SK-N-SH treated with all-trans-retinoic acid at 6 μM for 48 hours (cell line): ENCODE data around the gene SMLR1.

ENCODE experiments used
- CSRNP3 ChIP-seq: fragments of 250-450 bp; sonication (Bioruptor Pico); IDR thresholded peaks from 2 replicates; pipeline ENCODE4 v1.5.1; 2021; ENCODE audit warnings: mild to moderate bottlenecking, moderate library complexity
- ISL1 ChIP-seq: fragments of 250-450 bp; sonication (Bioruptor Pico); IDR thresholded peaks from 2 replicates; pipeline ENCODE4 v2.1.2; 2022; ENCODE audit warnings: mild to moderate bottlenecking, moderate library complexity
- PATZ1 ChIP-seq: fragments of 250-450 bp; sonication (Bioruptor Pico); IDR thresholded peaks from 2 replicates; pipeline ENCODE4 v1.8.0; 2020; ENCODE audit warnings: mild to moderate bottlenecking, moderate library complexity, borderline replicate concordance
- SNAI2 ChIP-seq: fragments of 250-450 bp; sonication (Bioruptor Pico); IDR thresholded peaks from 2 replicates; pipeline ENCODE4 v1.5.0; 2020; ENCODE audit warnings: mild to moderate bottlenecking, moderate library complexity
- TCF4 ChIP-seq: fragments of 250-450 bp; sonication (Bioruptor Pico); IDR thresholded peaks from 2 replicates; pipeline ENCODE4 v1.8.0; 2021; ENCODE audit warnings: mild to moderate bottlenecking, moderate library complexity, borderline replicate concordance
- ZC3H10 ChIP-seq: fragments of 250-450 bp; sonication (Bioruptor Pico); IDR thresholded peaks from 2 replicates; pipeline ENCODE4 v1.5.1; 2021; ENCODE audit warnings: mild to moderate bottlenecking, moderate library complexity
- ZFP30 ChIP-seq: fragments of 450-650 bp; formaldehyde crosslinking; IDR thresholded peaks from 2 replicates; pipeline ENCODE4 v1.5.0; 2022; ENCODE audit warnings: mild to moderate bottlenecking, moderate library complexity
- ZNF70 ChIP-seq: fragments of 450-650 bp; formaldehyde crosslinking; IDR thresholded peaks from 2 replicates; pipeline ENCODE4 v1.5.0; 2020; ENCODE audit warnings: mild to moderate bottlenecking, moderate library complexity
- TF ChIP-seq, protein P1 (sequence below): fragments of 250-450 bp; sonication (Bioruptor Pico); IDR thresholded peaks from 2 replicates; pipeline ENCODE4 v1.5.0; 2020; ENCODE audit warnings: mild to moderate bottlenecking, moderate library complexity
- TF ChIP-seq, protein P2 (sequence below): fragments of 250-450 bp; sonication (Bioruptor Pico); IDR thresholded peaks from 2 replicates; pipeline ENCODE4 v1.5.1; 2020; ENCODE audit warnings: low read depth, mild to moderate bottlenecking, moderate library complexity

DNA sequence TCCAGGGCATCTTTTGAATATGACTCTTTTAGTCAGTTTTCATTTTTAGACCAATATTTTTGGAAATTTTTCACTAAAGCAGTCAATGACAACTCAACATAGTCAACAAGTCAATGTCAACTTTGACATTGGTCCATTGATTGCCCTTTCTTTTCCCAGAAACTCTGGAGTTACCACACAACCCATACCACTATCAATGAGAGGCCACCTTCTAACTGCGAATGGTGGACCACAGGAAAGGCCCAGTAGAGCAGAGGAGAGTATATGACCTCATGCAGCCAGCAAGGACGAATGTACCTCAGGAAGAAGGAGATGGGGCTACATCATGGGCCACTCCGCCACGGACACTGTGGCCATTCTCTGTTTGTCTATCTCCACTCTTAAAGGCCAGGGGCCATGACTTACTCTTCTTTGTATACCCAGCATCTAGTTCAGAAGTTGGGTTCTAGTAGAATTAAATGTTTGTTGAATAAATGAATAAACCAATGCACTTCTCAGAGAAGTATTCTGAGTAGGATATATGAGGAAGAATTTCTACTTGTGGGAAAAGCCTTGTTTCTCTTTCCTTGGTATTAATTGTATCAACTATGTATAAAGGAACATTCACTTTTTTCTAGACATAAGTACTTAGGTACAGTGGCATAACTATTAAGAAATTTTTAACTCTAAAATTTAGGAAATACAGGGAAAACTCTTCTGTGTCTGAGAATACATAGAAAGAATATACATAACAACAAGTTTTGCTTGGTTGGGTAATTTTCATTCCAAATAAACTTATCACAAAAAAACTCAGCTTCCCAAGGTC lies 562 bp upstream of the SMLR1 start:
- TF ChIP-seq PATZ1 (CRISPR knock-in tag): no peak
- TF ChIP-seq CSRNP3: no peak
- TF ChIP-seq ZNF70: no peak
- TF ChIP-seq, protein P1, sequence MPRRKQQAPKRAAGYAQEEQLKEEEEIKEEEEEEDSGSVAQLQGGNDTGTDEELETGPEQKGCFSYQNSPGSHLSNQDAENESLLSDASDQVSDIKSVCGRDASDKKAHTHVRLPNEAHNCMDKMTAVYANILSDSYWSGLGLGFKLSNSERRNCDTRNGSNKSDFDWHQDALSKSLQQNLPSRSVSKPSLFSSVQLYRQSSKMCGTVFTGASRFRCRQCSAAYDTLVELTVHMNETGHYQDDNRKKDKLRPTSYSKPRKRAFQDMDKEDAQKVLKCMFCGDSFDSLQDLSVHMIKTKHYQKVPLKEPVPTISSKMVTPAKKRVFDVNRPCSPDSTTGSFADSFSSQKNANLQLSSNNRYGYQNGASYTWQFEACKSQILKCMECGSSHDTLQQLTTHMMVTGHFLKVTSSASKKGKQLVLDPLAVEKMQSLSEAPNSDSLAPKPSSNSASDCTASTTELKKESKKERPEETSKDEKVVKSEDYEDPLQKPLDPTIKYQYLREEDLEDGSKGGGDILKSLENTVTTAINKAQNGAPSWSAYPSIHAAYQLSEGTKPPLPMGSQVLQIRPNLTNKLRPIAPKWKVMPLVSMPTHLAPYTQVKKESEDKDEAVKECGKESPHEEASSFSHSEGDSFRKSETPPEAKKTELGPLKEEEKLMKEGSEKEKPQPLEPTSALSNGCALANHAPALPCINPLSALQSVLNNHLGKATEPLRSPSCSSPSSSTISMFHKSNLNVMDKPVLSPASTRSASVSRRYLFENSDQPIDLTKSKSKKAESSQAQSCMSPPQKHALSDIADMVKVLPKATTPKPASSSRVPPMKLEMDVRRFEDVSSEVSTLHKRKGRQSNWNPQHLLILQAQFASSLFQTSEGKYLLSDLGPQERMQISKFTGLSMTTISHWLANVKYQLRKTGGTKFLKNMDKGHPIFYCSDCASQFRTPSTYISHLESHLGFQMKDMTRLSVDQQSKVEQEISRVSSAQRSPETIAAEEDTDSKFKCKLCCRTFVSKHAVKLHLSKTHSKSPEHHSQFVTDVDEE: no peak
- no peak for TF ChIP-seq ISL1 (CRISPR knock-in tag)
- TF ChIP-seq, protein P2, sequence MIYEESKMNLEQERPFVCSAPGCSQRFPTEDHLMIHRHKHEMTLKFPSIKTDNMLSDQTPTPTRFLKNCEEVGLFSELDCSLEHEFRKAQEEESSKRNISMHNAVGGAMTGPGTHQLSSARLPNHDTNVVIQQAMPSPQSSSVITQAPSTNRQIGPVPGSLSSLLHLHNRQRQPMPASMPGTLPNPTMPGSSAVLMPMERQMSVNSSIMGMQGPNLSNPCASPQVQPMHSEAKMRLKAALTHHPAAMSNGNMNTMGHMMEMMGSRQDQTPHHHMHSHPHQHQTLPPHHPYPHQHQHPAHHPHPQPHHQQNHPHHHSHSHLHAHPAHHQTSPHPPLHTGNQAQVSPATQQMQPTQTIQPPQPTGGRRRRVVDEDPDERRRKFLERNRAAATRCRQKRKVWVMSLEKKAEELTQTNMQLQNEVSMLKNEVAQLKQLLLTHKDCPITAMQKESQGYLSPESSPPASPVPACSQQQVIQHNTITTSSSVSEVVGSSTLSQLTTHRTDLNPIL (CRISPR knock-in tag): no peak
- TF ChIP-seq TCF4: no peak
- TF ChIP-seq ZFP30 (CRISPR knock-in tag): no peak
- no peak for TF ChIP-seq ZC3H10 (CRISPR knock-in tag)
- no peak for TF ChIP-seq SNAI2 (CRISPR knock-in tag)
